ENCODE measurements around the gene LYZL4. TPM values are rescaled to one million over a fixed set of nuclear protein-coding genes. Genes with fewer than 3 reads are reported as not detected.

Gene LYZL4
- total and polyA plus RNA-seq, 2 of the 13 experiments (the other 11 are each of a cell fraction or from before 2014, with no cell fraction given) = not detected

- DNase-seq (ENCODE audit: low spot score) = no peak
- no peak for FAIRE-seq
- ATAC-seq = no peak
- POLR2A ChIA-PET = no interaction called here
- H3K9me3 ChIP-seq (ENCODE audit: low read length) = no peaks in the 10 kb centered on the region
- no peak overlapping the region for H3K27ac ChIP-seq (ENCODE audit: extremely low read length, insufficient read depth, low read length)
- H3K27me3 ChIP-seq (ENCODE audit: control insufficient read depth in 1 of 2, insufficient read depth in 2 of 2, low read length in 2 of 2) = no peaks in the 10 kb centered on the region; a peak in 1 of 5 replicates
- no TSS peak for BruUV-seq (replicated peaks)
- H3K79me2 ChIP-seq (ENCODE audit: insufficient read depth, low read length) = no peaks in the 10 kb centered on the region
- intact Hi-C loops (cut with micrococcal nuclease; ENCODE audit: unreplicated experiment) (loop anchor here (5.0 kb wide), 1 partner anchor 96 kb away; no protein-coding TSS in a partner anchor), in situ Hi-C loops (cut with HindIII; ENCODE audit: extremely low pct_ligation_motif_present, low pct_unique_long_range_greater_than_20kb) (loop anchor here (5.0 to 25.0 kb wide), 3 partner anchors 103 to 329 kb away; no protein-coding TSS in a partner anchor)
- H3K4me3 ChIP-seq (replicated peaks in 1 of 3; ENCODE audit: insufficient read depth in 1 of 3, low read depth in 2 of 3, low read length in 3 of 3) = no peak overlapping the region
- H3K4me1 ChIP-seq (ENCODE audit: insufficient read depth, low read length) = no peaks in the 10 kb centered on the region
- CTCF ChIA-PET (ENCODE audit: low intra/inter-chr PET ratio, low total read pairs) = interaction anchor here (4.3 kb wide), 1 partner anchor 194 kb away, joined by 65 read pairs; no protein-coding TSS in a partner anchor
- WGBS (ENCODE audit: low lambda C conversion rate) = 89% methylated on average over 2 of the region's 2 CpGs
- no peak overlapping the region for H2AFZ ChIP-seq (ENCODE audit: low read length)
- H3K4me2 ChIP-seq (ENCODE audit: low read depth, low read length) = no peak overlapping the region
- no peak overlapping the region for H3K9ac ChIP-seq (ENCODE audit: insufficient read depth, low read depth, low read length)
- H3K36me3 ChIP-seq (replicated peaks in 1 of 2; ENCODE audit: control insufficient read depth in 1 of 2, insufficient read depth in 2 of 2, low read length in 2 of 2) = no peaks in the 10 kb centered on the region
- H4K20me1 ChIP-seq (ENCODE audit: insufficient read depth, low read length) = no peaks in the 10 kb centered on the region
- TF ChIP-seq HNRNPK (IDR thresholded peaks at IDR 0.05; ENCODE audit: low read depth, low read length, poor library complexity, severe bottlenecking) = no peak
- TF ChIP-seq ZNF33B (CRISPR knock-in tag; IDR thresholded peaks at IDR 0.05) = no peak
- no peak for TF ChIP-seq IRX3 (CRISPR knock-in tag; IDR thresholded peaks at IDR 0.05; ENCODE audit: borderline replicate concordance, low read depth)
- no peak for TF ChIP-seq ZNF17 (CRISPR knock-in tag; IDR thresholded peaks at IDR 0.05)
- no peak for TF ChIP-seq GRHL1 (CRISPR knock-in tag; conservative IDR thresholded peaks at IDR 0.05)
- no peak for TF ChIP-seq SOX6 (IDR thresholded peaks at IDR 0.05)
- no peak for TF ChIP-seq SOX6 (CRISPR knock-in tag; IDR thresholded peaks at IDR 0.05)
- no peak for TF ChIP-seq MTA1 (CRISPR knock-in tag; IDR thresholded peaks at IDR 0.05; ENCODE audit: borderline replicate concordance)
- no peak for TF ChIP-seq ZKSCAN8 (CRISPR knock-in tag; IDR thresholded peaks at IDR 0.05; ENCODE audit: borderline replicate concordance)
- TF ChIP-seq EED (CRISPR knock-in tag; IDR thresholded peaks at IDR 0.05) = no peak
- no peak for TF ChIP-seq ZNF329 (CRISPR knock-in tag; IDR thresholded peaks at IDR 0.05; ENCODE audit: low read depth)
- no peak for TF ChIP-seq ARNT (IDR thresholded peaks at IDR 0.05)
- TF ChIP-seq ZNF782 (CRISPR knock-in tag; IDR thresholded peaks at IDR 0.05; ENCODE audit: borderline replicate concordance) = no peak
- no peak for TF ChIP-seq ZGPAT (CRISPR knock-in tag; IDR thresholded peaks at IDR 0.05)
Measured at GRCh38 chr3:42441791-42442190, 31.4 kb upstream of the LYZL4 start.

All from HepG2 (cell line).